HG02973 (cell line): ENCODE results near the gene ARHGAP24.

ENCODE experiments used
- ATAC-seq: cut with Tn5 transposase; IDR thresholded peaks from one replicate; pipeline ENCODE4 v1.9.1; 2021; ENCODE audit warnings: moderate library complexity; ENCODE audit not compliant: unreplicated experiment

The ARHGAP24 gene

GRCh38 chr4:86044593-86044985, 569.6 kb downstream of the ARHGAP24 start:
- ATAC-seq = no peak

GRCh38 chr4:86048426-86048825, 573.5 kb downstream of the ARHGAP24 start:
- no peak for ATAC-seq

GRCh38 chr4:86050496-86050895, 575.5 kb downstream of the ARHGAP24 start:
- ATAC-seq = no peak
